RCC 7860 (cell line): ENCODE measurements around the gene KLHDC8B.
"Not testable (repeated sequence)": the region's sequence is repeated elsewhere in the genome, so short reads cannot be mapped to it uniquely, and the experiment has no call there.

ENCODE experiments used
- DNase-seq: peaks from one replicate; pipeline ENCODE4 v3.0.0-alpha.2; 2015; ENCODE audit warnings: low spot score
- FAIRE-seq: peaks from 2 replicates; lab custom pipeline; 2012; peaks lifted over from hg19 to GRCh38; lab: Jason Lieb, UNC

The KLHDC8B gene

DNA sequence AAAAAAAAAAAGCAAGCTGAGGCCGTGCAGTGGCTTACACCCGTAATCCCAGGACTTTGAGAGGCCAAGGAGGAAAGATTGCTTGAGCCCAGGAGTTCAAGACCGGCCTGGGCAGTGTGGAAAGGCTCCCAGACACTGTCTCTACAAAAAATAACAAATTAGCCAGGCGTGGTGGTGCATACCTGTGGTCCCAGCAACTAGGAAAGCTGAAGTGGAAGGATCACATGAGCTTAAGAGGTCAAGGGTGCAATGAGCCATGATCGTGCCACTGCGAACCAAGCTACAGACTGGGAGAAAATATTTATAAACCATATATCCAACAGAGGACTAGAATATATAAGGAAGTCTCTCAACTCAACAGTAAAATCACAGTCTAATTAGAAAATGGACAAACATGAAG is 10.0 kb downstream of the KLHDC8B start:
- FAIRE-seq, result no peak

DNA sequence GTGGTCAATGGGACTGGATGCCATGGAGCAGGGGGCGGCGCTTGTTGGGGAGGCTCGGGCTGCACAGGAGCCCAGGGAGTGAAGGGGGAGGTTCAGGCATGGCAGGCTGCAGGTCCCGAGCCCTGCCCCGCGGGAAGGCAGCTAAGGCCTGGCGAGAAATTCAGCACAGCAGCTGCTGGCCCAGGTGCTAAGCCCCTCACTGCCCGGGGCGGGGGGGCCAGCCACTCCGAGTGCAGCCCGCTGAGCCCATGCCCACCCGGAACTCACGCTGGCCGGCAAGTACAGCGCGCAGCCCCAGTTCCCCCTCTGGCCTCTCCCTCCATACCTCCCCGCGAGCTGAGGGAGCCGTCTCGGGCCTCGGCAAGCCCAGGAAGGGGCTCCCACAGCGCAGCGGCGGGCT is 11.3 kb downstream of the KLHDC8B start:
- DNase-seq (no peak), FAIRE-seq (no peak)

More for the DNA sequence above, 10.0 kb downstream of the KLHDC8B start:
- DNase-seq, result no peak

DNA sequence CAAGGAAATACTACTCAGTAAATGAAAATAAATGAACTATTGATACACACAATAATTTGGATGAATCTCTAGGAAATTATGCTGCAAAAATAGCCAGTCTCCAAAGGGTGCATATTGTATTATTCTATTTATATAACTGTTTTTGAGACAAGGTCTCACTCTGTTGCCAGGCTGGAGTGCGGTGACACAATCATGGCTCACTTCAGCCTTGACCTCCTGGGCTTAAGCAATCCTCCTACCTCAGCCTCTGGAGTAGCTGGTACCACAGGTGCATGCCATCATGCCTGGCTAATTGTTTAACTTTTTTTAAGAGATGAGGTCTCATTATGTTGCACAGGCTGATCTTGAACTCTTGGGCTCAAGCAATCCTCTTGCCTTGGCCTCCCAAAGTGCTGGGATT is 12.5 kb downstream of the KLHDC8B start:
- FAIRE-seq (no peak), DNase-seq (no peak)

DNA sequence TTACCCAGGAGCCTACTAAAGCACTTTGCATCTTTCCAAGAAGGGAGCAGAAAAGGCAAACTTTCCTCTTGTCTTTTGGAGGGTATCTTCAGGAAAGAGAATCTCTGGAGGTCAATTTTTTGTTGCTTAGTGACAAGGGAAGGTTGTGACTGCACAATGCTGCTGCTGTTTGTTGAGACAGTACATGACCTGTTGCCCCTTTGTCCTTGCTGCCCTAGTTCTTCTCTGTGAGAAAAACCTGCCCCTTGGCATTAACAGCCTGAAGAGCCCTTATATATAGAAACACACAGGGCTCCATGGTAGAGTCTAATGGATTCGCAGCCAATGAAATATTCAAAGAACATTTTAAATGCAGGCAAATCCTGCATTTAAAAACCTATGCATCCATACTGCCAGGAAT is 20.3 kb downstream of the KLHDC8B start:
- FAIRE-seq, result no peak
- DNase-seq, result no peak

DNA sequence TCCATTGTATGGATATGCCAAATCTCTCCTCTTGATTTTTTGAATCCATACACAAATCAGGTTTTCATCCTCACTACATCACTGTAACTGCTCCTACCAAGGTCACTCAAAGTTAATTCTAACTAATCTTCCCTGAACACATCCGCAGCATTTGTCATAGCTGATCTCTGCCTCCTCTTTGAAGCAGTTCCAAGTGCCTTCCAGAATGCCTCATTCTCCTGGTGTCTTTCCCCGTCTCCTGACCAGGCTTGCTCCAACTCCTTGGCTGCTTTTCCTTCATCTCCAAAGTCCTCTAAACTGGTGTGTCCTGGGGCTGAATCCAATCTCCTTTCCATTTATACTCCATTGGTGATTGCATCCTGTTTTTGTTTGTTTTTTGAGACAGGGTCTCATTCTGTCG is 26.8 kb downstream of the KLHDC8B start:
- FAIRE-seq, result no peak
- DNase-seq, result no peak

DNA sequence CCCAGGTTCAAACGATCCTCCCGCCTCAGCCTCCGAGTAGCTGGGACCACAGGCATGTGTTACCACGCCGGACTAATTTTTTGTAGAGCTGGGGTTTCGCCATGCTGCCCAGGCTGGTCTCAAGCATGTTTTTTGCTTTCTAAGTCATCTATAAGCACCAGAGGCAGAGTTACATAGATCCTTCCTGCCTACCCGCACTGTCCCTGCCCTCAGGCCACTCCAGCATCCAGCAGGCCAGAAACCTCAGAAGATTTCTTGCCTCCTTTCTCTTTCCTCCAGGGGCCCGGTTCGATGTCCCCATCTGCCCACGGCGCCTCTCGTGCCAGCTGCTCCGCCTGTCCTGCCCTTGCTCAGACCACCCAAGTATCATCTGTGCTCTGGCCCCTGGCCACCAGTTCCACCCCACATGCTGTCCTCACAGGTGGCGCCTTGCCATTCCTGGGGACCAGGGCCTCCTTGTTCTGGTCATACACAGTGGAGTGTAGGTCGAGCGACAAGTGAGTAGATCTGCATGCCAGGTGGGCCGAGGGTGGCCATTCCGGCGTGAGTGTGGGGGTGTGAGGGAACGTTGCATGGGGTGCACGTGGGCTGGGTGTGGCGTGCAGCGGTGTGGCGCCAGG is 27.3 kb downstream of the KLHDC8B start:
- no peak for FAIRE-seq
- no peak for DNase-seq

DNA sequence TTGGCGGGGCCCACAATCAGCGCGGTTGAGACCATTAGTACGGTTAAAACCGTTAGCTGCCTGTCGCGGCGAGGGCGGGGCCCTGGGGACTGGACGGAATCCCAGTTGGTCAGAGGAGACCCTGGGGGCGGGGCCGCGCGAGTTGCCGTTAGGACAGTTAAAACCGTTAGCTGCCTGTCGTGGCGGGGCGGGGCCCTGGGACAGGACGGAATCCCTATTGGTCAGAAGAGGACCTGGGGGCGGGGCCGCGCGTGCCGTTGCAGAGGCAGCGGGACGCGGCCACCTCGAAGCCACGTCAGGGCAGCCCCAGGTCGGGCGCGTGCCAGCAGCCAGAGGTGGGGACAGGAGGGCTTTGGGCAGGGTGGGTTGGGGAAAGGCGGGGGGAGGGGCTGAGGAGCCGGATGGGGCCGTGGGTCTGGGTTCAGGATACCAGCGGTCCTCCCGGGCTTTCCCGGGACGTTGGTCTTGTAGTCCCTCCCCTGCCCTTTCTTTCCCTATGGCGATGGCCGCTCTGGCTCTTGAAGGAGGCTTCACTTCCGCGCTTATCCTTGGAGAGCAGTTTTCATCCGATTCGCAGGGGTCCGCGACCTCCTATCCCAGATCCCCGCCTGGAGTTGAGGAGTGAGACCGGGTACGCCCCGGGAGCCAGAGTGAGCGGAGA is 28.0 kb downstream of the KLHDC8B start:
- FAIRE-seq (no peak), DNase-seq (no peak)

DNA sequence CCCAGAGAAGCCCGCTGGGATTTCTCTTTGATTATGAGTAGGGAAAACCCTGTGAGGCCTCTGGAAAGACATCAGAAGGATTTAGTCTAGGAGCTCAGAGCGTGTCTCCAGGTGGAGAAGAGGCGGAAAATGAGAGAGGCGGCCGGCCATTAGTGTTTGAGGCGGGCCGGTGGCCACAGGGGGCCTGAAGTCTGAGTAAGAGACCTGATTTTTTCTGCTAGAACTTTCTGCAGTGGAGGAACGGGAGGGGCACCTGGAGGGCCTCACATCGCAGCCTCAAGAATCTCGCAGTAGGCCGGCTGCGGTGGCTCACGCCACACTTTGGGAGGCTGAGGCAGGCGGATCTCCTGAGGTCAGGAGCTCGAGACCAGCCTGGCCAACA is 28.5 kb downstream of the KLHDC8B start:
- no peak for FAIRE-seq
- no peak for DNase-seq

DNA sequence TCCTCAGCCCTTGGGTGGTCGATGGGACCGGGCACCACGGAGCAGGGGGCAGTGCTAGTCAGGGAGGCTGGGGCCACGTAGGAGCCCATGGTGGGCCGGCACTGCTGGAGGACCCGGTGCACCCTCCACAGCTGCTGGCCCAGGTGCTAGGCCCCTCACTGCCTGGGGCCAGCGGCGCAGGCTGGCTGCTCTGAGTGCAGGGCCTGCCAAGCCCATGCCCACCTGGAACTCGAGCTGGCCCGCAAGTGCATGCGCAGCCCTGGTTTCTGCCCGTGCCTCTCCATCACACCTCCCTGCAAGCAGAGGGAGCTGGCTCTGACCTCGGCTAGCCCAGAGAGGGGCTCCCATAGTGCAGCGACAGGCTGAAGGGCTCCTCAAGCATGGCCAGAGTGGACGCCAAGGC is 42.1 kb downstream of the KLHDC8B start:
- FAIRE-seq (no peak), DNase-seq (no peak)

DNA sequence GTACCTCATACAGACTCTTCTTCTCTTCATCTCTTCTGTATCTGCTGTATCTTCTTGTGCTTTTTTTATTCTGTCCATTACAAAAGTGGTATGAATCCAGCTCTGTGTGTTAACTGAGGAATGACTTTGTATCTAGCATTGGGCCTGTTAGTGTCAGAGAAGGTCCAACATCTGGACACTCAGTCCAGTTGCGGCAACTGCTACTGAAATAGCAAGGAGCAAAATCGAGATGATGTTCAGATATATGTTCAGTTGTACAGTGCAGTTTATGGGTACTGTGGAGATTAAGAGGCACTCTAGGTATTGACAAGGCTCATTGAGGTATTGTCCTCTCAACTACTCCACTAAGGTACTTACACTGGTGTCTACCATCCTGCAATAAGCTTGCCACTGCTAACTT is 42.6 kb downstream of the KLHDC8B start:
- DNase-seq (no peak), FAIRE-seq (no peak)

DNA sequence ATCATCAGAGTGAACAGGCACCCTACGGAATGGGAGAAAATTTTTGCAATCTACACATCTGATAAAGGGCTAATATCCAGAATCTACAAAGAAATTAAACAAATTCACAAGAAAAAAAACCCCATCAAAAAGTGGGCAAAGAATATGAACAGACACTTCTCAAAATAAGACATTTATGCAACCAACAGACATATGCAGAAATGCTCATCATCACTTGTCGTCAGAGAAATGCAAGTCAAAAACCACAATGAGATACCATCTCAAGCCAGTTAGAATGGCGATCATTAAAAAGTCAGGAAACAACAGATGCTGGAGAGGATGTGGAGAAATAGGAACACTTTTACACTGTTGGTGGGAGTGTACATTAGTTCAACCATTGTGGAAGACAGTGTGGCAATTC is 45.3 kb downstream of the KLHDC8B start:
- FAIRE-seq, DNase-seq: not testable (repeated sequence)

DNA sequence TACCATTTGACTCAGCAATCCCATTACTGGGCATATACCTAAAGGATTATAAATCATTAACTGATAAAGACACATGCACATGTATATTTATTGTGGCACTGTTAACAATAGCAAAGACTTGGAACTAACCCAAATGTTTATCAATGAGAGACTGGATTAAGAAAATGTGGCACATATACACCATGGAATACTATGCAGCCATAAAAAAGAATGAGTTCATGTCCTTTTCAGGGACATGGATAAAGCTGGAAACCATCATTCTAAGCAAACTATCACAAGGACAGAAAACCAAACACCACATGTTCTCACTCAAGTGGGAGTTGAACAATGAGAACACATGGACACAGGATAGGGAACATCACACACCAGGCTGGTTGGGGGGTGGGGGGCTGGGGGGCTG is 45.7 kb downstream of the KLHDC8B start:
- FAIRE-seq, result not testable (repeated sequence)

DNA sequence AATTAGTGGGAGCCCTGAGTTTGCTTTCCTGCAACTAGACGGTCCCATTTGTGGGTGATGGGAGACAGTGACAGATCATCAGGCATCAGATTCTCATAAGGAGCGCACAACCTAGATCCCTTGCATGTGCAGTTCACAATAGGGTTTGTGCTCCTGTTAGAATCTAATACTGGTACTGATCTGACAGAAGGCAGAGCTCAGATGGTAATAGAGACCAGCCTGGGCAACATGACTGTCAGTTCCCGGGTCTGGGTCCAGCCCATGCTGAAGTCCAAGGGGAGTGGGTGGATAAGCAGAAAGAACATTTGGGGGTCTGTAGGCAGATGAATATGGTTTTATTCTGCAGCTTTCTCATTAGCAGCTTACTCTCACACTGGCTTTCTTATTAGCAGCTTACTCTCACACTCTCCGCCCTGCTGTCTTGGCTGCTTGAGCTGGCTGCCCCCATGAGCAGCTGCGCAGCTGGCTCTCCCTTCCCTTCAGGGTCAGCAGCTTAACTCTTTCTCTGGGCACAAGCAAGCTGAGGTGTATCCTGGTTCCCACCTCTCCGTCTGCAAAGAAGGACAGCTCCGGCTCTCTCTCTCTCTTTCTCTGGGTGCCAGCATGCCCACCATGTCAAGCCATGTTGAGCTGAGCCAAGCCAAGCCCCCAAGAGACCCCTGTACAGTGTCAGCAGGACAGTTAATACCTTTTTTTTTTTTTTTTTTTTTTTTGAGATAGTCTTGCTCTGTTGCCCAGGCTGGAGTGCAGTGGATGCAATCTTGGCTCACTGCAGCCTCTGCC is 46.5 kb downstream of the KLHDC8B start:
- FAIRE-seq (no peak), DNase-seq (no peak)

More for the DNA sequence above, 45.7 kb downstream of the KLHDC8B start:
- not testable (repeated sequence) for DNase-seq

DNA sequence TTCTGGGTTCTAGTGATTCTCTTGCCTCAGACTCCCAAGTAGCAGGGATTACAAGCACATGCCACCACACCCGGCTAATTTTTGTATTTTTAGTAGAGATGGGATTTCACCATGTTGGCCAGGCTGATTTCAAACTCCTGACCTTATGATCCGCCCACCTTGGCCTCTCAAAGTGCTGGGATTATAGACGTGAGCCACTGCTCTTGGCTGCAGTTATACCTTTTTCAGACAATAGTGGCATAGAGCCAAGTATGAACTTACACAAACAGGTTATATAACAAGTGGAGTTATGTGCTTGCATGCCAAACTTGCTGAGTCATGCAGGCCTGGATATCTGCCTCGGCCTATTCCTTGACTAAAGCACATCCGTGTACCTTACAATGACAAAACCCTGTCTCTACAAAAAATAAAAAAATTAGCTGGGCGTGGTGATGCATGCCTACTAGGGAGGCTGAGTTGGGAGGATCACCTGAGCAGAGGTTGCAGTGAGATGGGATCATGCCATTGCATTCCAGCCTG is 47.1 kb downstream of the KLHDC8B start:
- DNase-seq (peak; percentile 92), FAIRE-seq (peak; percentile 89)

DNA sequence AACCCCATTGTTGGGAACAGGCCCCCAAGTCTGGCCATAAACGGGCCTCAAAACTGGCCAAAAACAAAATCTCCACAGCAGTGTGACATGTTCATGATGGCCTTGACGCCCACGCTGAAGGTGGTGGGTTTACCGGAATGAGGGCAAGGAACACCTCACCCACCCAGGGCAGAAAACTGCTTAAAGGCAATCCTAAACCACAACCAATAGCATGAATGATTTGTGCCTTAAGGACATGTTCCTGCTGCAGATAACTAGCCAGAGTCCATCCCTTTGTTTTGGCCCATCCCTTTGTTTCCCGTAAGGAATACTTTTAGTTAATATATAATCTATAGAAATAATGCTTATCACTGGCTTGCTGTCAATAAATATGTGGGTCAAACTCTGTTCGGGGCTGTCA is 47.7 kb downstream of the KLHDC8B start:
- DNase-seq, result no peak
- no peak for FAIRE-seq

DNA sequence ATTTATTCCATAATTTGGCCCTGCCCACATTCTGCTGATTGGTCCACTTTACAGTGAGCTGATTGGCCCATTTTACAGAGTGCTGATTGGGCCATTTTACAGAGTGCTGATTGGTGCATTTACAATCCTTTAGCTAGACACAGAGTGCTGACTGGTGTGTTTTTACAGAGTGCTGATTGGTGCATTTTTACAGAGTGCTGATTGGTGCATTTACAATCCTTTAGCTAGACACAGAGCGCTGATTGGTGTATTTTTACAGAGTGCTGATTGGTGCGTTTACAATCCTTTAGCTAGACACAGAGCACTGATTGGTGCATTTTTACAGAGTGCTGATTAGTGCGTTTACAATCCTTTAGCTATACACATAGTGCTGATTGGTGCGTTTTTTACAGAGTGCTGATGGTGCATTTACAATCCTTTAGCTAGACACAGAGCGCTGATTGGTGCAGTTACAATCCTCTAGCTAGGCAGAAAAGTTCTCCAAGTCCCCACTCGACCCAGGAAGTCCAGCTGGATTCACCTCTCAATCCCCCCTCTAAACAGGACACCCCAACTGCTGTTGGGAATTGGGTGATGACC is 49.7 kb downstream of the KLHDC8B start:
- DNase-seq, FAIRE-seq: not testable (repeated sequence)

DNA sequence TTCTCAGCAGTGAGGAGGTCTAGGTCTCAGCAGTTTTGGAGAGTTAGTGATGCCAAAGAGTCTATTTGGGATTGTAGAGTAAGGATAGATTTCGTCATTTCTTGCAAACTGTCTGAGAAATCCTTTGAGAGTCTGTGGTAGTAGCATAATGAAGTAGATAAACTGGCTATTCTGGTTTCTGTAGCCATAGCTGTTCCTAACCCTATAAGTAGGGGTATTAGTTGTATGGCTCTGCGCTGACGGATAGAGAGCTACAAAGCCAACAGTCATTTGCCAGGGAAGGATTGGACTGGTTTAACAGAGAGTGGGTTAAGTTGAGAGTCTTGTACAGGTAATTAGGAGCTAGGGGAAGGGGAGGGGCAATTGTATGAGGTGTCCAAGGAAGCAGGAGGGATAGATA is 50.6 kb downstream of the KLHDC8B start:
- DNase-seq, result no peak
- no peak for FAIRE-seq
